Measurements from ENCODE around the gene RNASE13. TPM values are rescaled to one million over a fixed set of nuclear protein-coding genes. Genes with fewer than 3 reads are reported as not detected.

The RNASE13 gene
- total and polyA plus RNA-seq, 4 donors: not detected

DNA sequence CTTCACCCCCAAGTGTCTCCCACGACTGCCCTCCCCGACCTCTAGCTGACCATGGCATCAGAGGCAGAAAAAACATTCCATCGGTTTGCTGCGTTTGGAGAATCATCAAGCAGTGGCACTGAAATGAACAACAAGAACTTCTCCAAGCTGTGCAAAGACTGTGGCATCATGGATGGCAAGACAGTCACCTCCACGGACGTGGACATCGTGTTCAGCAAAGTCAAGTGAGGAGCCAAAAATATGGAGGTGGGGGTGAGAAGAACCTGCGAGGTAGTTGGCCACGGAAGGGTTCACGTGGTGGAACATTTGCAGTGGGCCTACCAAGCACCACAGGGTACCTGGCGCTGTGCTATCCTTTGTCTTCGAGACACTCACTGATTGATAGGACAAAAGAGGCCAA lies 4.1 kb downstream of the RNASE13 start:
- DNase-seq: no peak
- H3K4me3 ChIP-seq: no peak overlapping the region
- H3K27ac ChIP-seq (ENCODE audit: low read depth in 1 of 2, low read length in 1 of 2): no peak overlapping the region
- no peaks in the 10 kb centered on the region for H3K27me3 ChIP-seq (ENCODE audit: control insufficient read depth in 3 of 3, insufficient read depth in 3 of 3, low read length in 2 of 3)
- H3K9ac ChIP-seq (ENCODE audit: insufficient read depth in 1 of 2, low read length in 2 of 2): no peak overlapping the region
- H3K4me1 ChIP-seq (ENCODE audit: control insufficient read depth in 5 of 5, insufficient read depth in 5 of 5, low read length in 5 of 5): peaks cover 0 to 12% (median 10%) of the 10 kb centered on the region in 5 donors
- ATAC-seq (ENCODE audit: insufficient read depth, low FRiP score): no peak
- no peaks in the 10 kb centered on the region for H3K36me3 ChIP-seq (ENCODE audit: control insufficient read depth in 4 of 4, insufficient read depth in 4 of 4, low read length in 4 of 4)
- TF ChIP-seq, protein P1, sequence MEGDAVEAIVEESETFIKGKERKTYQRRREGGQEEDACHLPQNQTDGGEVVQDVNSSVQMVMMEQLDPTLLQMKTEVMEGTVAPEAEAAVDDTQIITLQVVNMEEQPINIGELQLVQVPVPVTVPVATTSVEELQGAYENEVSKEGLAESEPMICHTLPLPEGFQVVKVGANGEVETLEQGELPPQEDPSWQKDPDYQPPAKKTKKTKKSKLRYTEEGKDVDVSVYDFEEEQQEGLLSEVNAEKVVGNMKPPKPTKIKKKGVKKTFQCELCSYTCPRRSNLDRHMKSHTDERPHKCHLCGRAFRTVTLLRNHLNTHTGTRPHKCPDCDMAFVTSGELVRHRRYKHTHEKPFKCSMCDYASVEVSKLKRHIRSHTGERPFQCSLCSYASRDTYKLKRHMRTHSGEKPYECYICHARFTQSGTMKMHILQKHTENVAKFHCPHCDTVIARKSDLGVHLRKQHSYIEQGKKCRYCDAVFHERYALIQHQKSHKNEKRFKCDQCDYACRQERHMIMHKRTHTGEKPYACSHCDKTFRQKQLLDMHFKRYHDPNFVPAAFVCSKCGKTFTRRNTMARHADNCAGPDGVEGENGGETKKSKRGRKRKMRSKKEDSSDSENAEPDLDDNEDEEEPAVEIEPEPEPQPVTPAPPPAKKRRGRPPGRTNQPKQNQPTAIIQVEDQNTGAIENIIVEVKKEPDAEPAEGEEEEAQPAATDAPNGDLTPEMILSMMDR (IDR thresholded peaks at IDR 0.05; ENCODE audit: control extremely low read depth, extremely low read depth): no peak
- WGBS, 2 donors: 93 to 96% methylated on average over 12 of the region's 12 CpGs
- H3K9me3 ChIP-seq (ENCODE audit: control insufficient read depth in 4 of 4, insufficient read depth in 3 of 4, low read length in 3 of 4): no peaks in the 10 kb centered on the region

DNA sequence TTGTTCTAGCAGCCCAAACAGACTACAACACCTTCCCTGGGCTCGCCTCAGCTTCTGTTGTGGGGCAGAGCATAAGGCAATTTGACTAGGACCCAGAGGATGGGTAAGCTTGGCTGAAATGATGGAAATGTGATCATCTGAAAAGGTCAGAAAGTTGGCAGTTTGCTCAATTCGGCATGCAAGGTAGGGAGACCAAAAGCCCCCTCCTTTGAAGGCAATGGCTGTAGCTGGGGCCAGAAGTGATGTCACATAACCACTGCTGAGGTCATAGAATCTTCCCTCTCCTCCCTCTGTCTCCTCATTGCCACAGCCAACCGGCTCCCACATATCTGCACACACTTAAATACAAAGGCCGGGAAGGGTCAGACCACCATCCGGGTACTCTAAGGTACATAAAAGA lies 4.7 kb downstream of the RNASE13 start, which contains the start of gene TPPP2:
TPPP2 (plus strand) TSS at position 301 of the 400 bp plus-strand sequence. CDS start 365 bp downstream, outside the sequence.
- Histone ChIP-seq H3K4me3 (no peak within 1 kb of the TSS), H3K36me3 (ENCODE audit: control insufficient read depth in 4 of 4, insufficient read depth in 4 of 4, low read length in 4 of 4) (no peaks in the 10 kb centered on the region), H3K9me3 (ENCODE audit: control insufficient read depth in 4 of 4, insufficient read depth in 3 of 4, low read length in 3 of 4) (no peaks in the 10 kb centered on the region), H3K27me3 (ENCODE audit: control insufficient read depth in 3 of 3, insufficient read depth in 3 of 3, low read length in 2 of 3) (no peaks in the 10 kb centered on the region), H3K27ac (ENCODE audit: low read depth in 1 of 2, low read length in 1 of 2) (no peak within 1 kb of the TSS), H3K9ac (ENCODE audit: insufficient read depth in 1 of 2, low read length in 2 of 2) (no peak within 1 kb of the TSS), H3K4me1 (ENCODE audit: control insufficient read depth in 5 of 5, insufficient read depth in 5 of 5, low read length in 5 of 5) (peaks cover 0 to 12% (median 10%) of the 10 kb centered on the region in 5 donors)
- WGBS, 2 donors: 92 to 95% methylated on average over 5 of the region's 5 CpGs
- TF ChIP-seq, protein P1 (IDR thresholded peaks at IDR 0.05; ENCODE audit: control extremely low read depth, extremely low read depth): no peak
- ATAC-seq (ENCODE audit: insufficient read depth, low FRiP score): no peak
- DNase-seq: no peak

DNA sequence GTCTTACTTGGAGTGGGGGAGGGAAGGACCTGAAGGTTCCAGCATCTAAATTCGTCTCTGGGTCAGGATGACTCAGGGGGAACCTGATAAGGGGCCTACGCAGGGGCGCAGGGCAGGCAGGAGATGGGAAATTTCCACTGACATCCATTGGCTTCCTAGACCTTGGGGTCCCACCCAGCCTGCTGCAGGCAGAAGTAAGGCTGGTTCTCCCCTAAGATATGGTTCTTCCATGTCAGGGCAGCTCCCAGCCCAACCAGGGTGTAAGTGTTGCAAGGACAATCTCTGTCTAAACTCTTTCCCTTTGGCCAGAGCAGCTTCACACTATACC lies 7.7 kb downstream of the RNASE13 start:
- Histone ChIP-seq H3K9ac (ENCODE audit: insufficient read depth in 1 of 2, low read length in 2 of 2) (no peak overlapping the region), H3K4me1 (ENCODE audit: control insufficient read depth in 5 of 5, insufficient read depth in 5 of 5, low read length in 5 of 5) (peaks cover 7 to 24% (median 11%) of the 10 kb centered on the region in 5 donors), H3K36me3 (ENCODE audit: control insufficient read depth in 4 of 4, insufficient read depth in 4 of 4, low read length in 4 of 4) (peaks cover 0 to 3% (median 0%) of the 10 kb centered on the region in 4 donors), H3K27me3 (ENCODE audit: control insufficient read depth in 3 of 3, insufficient read depth in 3 of 3, low read length in 2 of 3) (no peaks in the 10 kb centered on the region), H3K9me3 (ENCODE audit: control insufficient read depth in 4 of 4, insufficient read depth in 3 of 4, low read length in 3 of 4) (no peaks in the 10 kb centered on the region), H3K27ac (ENCODE audit: low read depth in 1 of 2, low read length in 1 of 2) (peak overlapping the region; percentile 40 to 86), H3K4me3 (no peak overlapping the region)
- ATAC-seq (ENCODE audit: insufficient read depth, low FRiP score) (no peak), DNase-seq (no peak)
- TF ChIP-seq, protein P1 (IDR thresholded peaks at IDR 0.05; ENCODE audit: control extremely low read depth, extremely low read depth): no peak
- 58 to 64% methylated on average over 3 of the region's 3 CpGs for WGBS, 2 donors
